ENCODE data around the gene MRPL12.

The MRPL12 gene

DNA sequence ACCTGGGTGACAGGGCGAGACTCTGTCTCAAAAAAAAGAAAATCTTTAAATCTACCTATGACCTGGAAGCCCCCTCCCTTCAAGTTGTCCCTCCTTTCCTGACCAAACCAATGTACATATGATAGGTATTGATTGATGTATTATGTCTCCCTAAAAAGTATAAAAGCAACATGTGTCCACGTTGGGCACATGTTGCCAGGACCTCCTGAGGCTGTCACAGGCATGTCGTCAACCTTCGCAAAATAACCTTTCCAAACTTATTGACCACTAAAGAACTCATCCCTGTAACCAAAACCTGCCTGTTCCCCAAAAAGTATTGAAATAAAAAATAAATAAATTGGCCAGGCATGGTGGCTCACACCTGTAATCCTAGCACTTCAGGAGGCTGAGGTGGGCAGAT lies 41.2 kb upstream of the MRPL12 start:
- Histone ChIP-seq H3K27ac (ENCODE audit: low read depth, low read length, poor library complexity, severe bottlenecking) (no peak overlapping the region), H3K9ac (ENCODE audit: low read length) (no peak overlapping the region), H3K9me2 (ENCODE audit: low read depth, low read length) (no peaks in the 10 kb centered on the region), H3K4me1 (ENCODE audit: insufficient read depth, low read length, severe bottlenecking) (peaks cover 11% of the 10 kb centered on the region), H3K27me3 (ENCODE audit: insufficient read depth, low read length) (no peaks in the 10 kb centered on the region), H3F3A (ENCODE audit: insufficient read depth, low read length) (no peaks in the 10 kb centered on the region), H3K79me2 (ENCODE audit: insufficient read depth, low read length) (no peaks in the 10 kb centered on the region; the same call in 1 of the 2 replicates), H3K4me3 (ENCODE audit: low read depth, low read length, poor library complexity, severe bottlenecking) (no peak overlapping the region), H3K36me3 (ENCODE audit: insufficient read depth, low read length) (peaks cover 16% of the 10 kb centered on the region), H2AFZ (ENCODE audit: low read length) (no peak overlapping the region), H3K9me3 (ENCODE audit: low read length) (no peaks in the 10 kb centered on the region), H4K20me1 (ENCODE audit: insufficient read depth, low read length) (no peaks in the 10 kb centered on the region), H3K4me2 (ENCODE audit: low read length) (no peak overlapping the region)
- TF ChIP-seq, protein P1, sequence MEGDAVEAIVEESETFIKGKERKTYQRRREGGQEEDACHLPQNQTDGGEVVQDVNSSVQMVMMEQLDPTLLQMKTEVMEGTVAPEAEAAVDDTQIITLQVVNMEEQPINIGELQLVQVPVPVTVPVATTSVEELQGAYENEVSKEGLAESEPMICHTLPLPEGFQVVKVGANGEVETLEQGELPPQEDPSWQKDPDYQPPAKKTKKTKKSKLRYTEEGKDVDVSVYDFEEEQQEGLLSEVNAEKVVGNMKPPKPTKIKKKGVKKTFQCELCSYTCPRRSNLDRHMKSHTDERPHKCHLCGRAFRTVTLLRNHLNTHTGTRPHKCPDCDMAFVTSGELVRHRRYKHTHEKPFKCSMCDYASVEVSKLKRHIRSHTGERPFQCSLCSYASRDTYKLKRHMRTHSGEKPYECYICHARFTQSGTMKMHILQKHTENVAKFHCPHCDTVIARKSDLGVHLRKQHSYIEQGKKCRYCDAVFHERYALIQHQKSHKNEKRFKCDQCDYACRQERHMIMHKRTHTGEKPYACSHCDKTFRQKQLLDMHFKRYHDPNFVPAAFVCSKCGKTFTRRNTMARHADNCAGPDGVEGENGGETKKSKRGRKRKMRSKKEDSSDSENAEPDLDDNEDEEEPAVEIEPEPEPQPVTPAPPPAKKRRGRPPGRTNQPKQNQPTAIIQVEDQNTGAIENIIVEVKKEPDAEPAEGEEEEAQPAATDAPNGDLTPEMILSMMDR (IDR thresholded peaks at IDR 0.05; ENCODE audit: low read length): no peak
- no peak for TF ChIP-seq EZH2 (IDR thresholded peaks at IDR 0.05; ENCODE audit: borderline replicate concordance, low read length)

DNA sequence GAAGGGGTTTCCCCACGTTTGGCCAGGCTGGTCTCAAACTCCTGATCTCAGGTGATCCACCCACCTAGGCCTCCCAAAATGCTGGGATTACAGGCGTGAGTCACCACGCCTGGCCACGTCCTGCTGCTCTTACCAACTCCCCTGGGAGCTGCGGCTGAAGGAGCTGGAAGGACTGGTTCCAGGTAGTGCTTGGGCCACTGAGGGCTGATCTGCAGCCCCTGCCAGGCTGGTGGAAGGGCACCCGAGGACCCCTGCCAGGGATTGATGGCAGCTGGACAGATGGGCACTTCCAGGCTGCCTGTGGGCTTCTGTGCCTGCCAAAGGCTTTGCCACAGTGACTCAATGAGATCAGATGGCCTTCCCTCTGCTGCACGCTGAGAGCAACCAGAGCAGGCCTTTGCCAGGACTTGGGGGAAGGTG lies 39.1 kb upstream of the MRPL12 start:
- no peaks in the 10 kb centered on the region for H3K27me3 ChIP-seq (ENCODE audit: insufficient read depth, low read length)
- no peaks in the 10 kb centered on the region for H3K9me3 ChIP-seq (ENCODE audit: low read length)
- no peak overlapping the region for H3K9ac ChIP-seq (ENCODE audit: low read length)
- no peaks in the 10 kb centered on the region for H3F3A ChIP-seq (ENCODE audit: insufficient read depth, low read length)
- no peaks in the 10 kb centered on the region for H4K20me1 ChIP-seq (ENCODE audit: insufficient read depth, low read length)
- H3K4me2 ChIP-seq (ENCODE audit: low read length): no peak overlapping the region
- peaks cover 28% of the 10 kb centered on the region for H3K36me3 ChIP-seq (ENCODE audit: insufficient read depth, low read length)
- H2AFZ ChIP-seq (ENCODE audit: low read length): no peak overlapping the region
- H3K4me3 ChIP-seq (ENCODE audit: low read depth, low read length, poor library complexity, severe bottlenecking): no peak overlapping the region
- TF ChIP-seq EZH2 (IDR thresholded peaks at IDR 0.05; ENCODE audit: borderline replicate concordance, low read length): no peak
- TF ChIP-seq, protein P1 (IDR thresholded peaks at IDR 0.05; ENCODE audit: low read length): no peak
- no peaks in the 10 kb centered on the region; the same call in 1 of the 2 replicates for H3K79me2 ChIP-seq (ENCODE audit: insufficient read depth, low read length)
- no peak overlapping the region for H3K27ac ChIP-seq (ENCODE audit: low read depth, low read length, poor library complexity, severe bottlenecking)
- no peaks in the 10 kb centered on the region for H3K9me2 ChIP-seq (ENCODE audit: low read depth, low read length)
- H3K4me1 ChIP-seq (ENCODE audit: insufficient read depth, low read length, severe bottlenecking): peaks cover 24% of the 10 kb centered on the region

DNA sequence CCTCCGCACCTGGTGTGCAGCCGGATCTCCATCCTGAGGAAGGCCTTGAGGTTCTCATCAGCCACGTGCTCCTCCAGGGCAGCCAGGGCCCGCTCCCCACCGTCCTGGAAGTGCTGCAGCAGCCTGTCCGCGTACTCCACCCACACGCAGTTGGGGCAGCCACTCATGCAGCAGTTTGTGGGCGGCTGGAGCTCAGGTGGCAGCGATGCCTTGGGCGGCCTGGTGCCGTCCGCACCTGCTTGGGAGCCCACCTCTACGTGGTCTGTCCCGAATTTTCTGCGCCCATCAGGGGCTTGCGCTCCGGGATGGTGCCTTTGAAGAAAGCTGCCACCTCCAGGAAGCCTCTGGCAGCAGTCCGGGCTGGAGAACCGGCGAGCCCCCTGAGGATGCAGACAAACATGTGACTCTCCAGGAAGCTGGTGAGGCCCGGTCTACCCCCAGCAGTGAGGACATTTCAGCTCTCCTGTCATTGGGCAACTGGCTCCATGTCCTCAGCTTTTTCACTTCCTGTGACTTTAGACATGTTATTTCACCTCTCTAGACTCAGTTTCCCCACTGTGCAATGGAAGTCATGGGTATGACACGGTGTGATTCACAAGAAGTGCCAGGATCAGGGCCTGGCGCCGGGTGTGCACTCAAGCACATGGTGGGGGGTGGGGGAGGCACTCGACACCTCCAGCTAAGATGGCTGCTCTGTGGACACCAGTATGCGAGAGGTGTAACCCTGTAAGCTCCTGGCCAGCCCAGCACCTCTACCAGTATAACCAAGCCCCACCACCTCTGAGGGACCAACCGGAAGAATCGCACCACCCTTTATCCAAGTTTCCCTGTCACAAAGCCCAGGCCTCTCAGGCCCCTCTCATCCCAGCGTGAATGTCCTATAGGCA lies 37.7 kb upstream of the MRPL12 start:
- Histone ChIP-seq H3K27ac (ENCODE audit: low read depth, low read length, poor library complexity, severe bottlenecking) (peak overlapping the region; percentile 29), H3K9ac (ENCODE audit: low read length) (peak overlapping the region; percentile 94), H3F3A (ENCODE audit: insufficient read depth, low read length) (no peaks in the 10 kb centered on the region), H3K9me3 (ENCODE audit: low read length) (no peaks in the 10 kb centered on the region), H3K4me3 (ENCODE audit: low read depth, low read length, poor library complexity, severe bottlenecking) (peak overlapping the region; percentile 82), H3K4me2 (ENCODE audit: low read length) (peak overlapping the region; percentile 85), H3K9me2 (ENCODE audit: low read depth, low read length) (no peaks in the 10 kb centered on the region), H3K4me1 (ENCODE audit: insufficient read depth, low read length, severe bottlenecking) (peaks cover 24% of the 10 kb centered on the region), H3K27me3 (ENCODE audit: insufficient read depth, low read length) (no peaks in the 10 kb centered on the region), H4K20me1 (ENCODE audit: insufficient read depth, low read length) (no peaks in the 10 kb centered on the region), H2AFZ (ENCODE audit: low read length) (no peak overlapping the region), H3K36me3 (ENCODE audit: insufficient read depth, low read length) (peaks cover 40% of the 10 kb centered on the region), H3K79me2 (ENCODE audit: insufficient read depth, low read length) (no peaks in the 10 kb centered on the region; the same call in 1 of the 2 replicates)
- TF ChIP-seq EZH2 (IDR thresholded peaks at IDR 0.05; ENCODE audit: borderline replicate concordance, low read length): no peak
- TF ChIP-seq, protein P1 (IDR thresholded peaks at IDR 0.05; ENCODE audit: low read length): no peak

Data from OCI-LY1 (cell line).